GM18861 (cell line): Measurements from ENCODE around the gene SELENOV.

Experiments
- ATAC-seq: cut with Tn5 transposase; IDR thresholded peaks from one replicate; pipeline ENCODE4 v1.9.1; 2021; ENCODE audit not compliant: unreplicated experiment

Gene SELENOV

DNA sequence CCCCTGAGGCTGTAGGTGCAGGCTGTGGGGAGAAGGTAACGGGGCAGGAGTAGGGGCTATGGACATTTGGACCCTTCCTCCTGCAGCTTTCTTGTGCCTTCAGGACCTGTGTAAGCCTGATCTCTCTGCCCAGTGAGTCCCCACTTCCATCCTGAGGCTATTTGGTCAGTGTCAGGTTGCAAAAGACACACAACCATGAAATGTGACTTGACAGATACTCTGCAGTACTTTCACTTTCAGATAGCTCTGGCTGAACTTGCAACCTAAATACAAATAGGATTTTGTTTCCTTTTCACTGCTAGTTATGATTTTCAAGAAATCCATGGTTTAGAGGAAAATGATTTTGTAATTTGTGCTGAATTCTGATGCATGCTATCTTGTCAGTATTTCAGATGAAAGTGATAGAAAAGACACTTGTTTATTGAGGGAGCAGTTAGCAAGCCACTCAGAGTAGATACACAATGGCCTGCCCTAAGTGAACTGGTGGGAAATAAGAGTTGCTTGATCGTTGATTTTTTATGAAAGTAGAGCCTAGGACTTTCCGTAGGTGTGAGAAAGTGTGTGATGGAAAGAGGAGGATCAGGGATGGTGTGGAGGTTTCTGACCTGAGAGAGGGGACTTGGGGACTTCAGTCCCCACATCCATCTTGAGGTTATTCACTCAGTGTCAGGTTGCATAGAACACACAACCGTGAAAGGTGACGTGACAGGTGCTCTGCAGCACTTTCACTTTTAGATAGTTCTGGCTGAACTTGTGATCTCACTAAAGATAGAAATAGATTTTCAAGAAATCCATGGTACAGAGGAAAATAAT, 43.1 kb downstream of the SELENOV start:
- no peak for ATAC-seq

DNA sequence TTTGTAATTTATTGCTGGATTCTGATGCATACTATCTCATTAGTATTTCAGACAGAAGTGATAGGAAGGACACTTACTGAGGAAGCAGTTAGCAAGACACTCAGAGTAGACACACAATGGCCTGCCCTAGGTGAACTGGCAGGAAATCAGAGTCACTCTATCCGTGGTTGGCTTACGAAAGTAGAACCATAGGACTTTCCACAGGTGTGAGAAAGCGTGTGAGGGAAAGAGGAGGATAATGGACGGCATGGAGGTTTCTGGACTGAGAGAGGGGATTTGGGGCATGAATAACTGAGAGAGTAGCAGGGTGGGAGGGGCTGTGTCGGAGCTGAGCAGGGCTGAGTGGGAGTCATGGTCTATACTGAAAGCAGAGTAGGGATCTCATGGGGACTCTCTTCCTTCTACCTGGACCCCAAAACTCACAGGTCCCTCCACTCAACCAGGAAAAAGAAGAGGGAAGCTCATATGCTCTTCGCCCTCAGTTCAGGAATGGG, 43.7 kb downstream of the SELENOV start:
- no peak for ATAC-seq

DNA sequence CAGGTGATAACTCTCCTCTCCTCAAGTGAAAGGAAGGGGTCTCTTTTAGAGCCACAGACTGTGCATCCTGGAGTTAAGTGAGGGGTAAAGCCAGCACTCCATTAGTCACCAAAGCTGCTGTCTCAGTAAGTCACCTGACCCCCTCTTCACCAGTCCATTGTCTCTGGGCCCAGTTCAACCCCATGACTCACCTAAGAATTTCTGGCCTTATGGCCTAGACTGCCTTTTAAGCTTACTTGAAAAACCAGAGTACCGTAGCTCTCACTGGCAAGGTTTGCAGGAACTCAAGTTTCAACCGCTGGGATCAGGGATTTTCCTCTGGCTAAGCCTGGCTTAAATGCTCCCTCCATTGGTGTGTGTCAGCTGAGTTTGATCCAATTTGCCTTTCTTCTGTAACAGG, 48.5 kb downstream of the SELENOV start:
- ATAC-seq, result no peak

DNA sequence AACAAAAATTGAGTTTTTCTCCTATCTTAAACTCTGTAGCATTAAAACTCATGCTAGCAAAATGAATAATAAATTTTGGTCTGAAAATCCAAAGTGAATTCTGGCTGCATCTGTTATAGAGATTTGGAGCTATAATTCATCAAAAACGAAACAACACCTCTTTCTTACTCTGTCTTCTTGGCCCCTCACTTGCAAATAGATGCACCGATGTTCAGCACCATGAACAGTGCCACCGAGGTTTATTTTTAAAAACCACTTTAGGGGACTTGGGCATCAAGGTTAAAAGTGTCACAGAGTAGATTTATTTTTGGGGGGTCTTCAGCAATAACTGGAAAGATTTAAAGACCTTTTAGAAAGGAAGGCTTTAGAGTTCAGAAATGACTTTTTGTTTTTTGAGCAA, 51.1 kb downstream of the SELENOV start:
- no peak for ATAC-seq

DNA sequence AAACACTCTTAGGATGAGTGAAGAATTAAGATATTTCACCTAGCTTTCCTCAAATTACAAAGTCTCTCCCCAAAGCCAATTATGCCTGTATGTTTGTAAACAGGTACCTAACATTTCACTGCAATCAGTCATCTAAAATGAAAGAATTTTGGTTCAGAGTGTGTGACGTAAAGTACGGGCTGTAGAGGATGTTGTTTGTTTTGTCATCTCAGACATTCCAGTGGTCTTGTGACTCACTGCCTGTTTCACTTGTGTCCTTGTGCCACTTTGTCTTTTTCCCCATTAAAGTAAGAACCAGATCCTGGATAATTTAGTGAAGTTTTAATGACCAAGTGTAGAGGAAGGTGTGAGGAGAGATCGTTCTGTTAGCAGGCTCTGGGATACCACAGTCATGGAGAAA, 53.7 kb downstream of the SELENOV start:
- ATAC-seq, result no peak
